B cell (primary cell): ENCODE measurements around the gene DCST2. TPM values are rescaled to one million over a fixed set of nuclear protein-coding genes. Genes with fewer than 3 reads are reported as not detected.

Source experiments
- ATAC-seq: fragments of 200-7000 bp; cut with Tn5 transposase; one replicate; pipeline ENCODE4 v1.10.0; 2021; ENCODE audit warnings: low read depth, mild to moderate bottlenecking, moderate number of reproducible peaks, moderate library complexity
- CTCF ChIA-PET: fragments of 350-600 bp; sonication (Branson Sonifier 250); formaldehyde crosslinking; loops from one replicate; lab custom pipeline; 2021; ENCODE audit warnings: antibody characterized with exemption, inconsistent platforms; lab: Charles Lee
- POLR2A ChIA-PET: fragments of 350-600 bp; sonication (Branson Sonifier 250); formaldehyde crosslinking; loops from one replicate; lab custom pipeline; 2021; ENCODE audit warnings: antibody characterized with exemption; lab: Charles Lee
- DNase-seq: peaks from one replicate; pipeline ENCODE4 v3.0.0; 2013
- H2AFZ ChIP-seq: 2 replicates; pipeline ENCODE4 v1.6.1; 2012; ENCODE audit warnings: mild to moderate bottlenecking, low read depth, low read length; ENCODE audit not compliant: insufficient read depth, poor library complexity, severe bottlenecking
- H3K27ac ChIP-seq, 2 donors: 1 replicate in 1 of 2; 2 replicates in 1 of 2; pipeline ENCODE4 v1.5.1; 2012 to 2013; ENCODE audit warnings: low read length in 2 of 2, mild to moderate bottlenecking in 2 of 2, moderate library complexity in 1 of 2
- H3K27me3 ChIP-seq, 4 experiments: fragments of 200-600 bp in 1 of 4; sonication (generic) in 1 of 4; replicated peaks in 1 of 4; 1 replicate in 2 of 4; 2 replicates in 2 of 4; pipeline versions ENCODE4 v1.6.1 to v1.7.0; 2013 to 2016; ENCODE audit warnings: low read length in 3 of 4, mild to moderate bottlenecking in 2 of 4, mixed read lengths in 1 of 4, moderate library complexity in 1 of 4; ENCODE audit not compliant: insufficient read depth in 4 of 4, control insufficient read depth in 3 of 4; ENCODE audit errors: control extremely low read depth in 1 of 4
- H3K36me3 ChIP-seq, 2 experiments: replicated peaks in 1 of 2; 1 replicate in 1 of 2; 2 replicates in 1 of 2; pipeline versions ENCODE4 v1.6.1 to v1.7.1; 2013; ENCODE audit warnings: low read length in 1 of 2; ENCODE audit not compliant: insufficient read depth in 2 of 2, control insufficient read depth in 1 of 2; ENCODE audit errors: control extremely low read depth in 1 of 2, extremely low read depth in 1 of 2
- H3K4me1 ChIP-seq, 2 donors: fragments of 200-600 bp in 1 of 2; sonication (generic) in 1 of 2; 1 replicate in 1 of 2; 2 replicates in 1 of 2; pipeline versions ENCODE4 v1.5.1 to v1.6.1; 2013 to 2017; ENCODE audit warnings: low read length in 2 of 2; ENCODE audit not compliant: control insufficient read depth in 2 of 2, insufficient read depth in 2 of 2
- H3K4me2 ChIP-seq: replicated peaks from 2 replicates; pipeline ENCODE3; 2012; ENCODE audit warnings: mild to moderate bottlenecking, low read depth, low read length; ENCODE audit not compliant: poor library complexity, severe bottlenecking
- H3K4me3 ChIP-seq, 5 experiments: fragments of 200-600 bp in 1 of 5; sonication (generic) in 1 of 5; 1 replicate in 3 of 5; 2 replicates in 2 of 5; pipeline versions ENCODE4 v1.5.1 to v1.7.0; 2011 to 2016; ENCODE audit warnings: low read length in 4 of 5, mild to moderate bottlenecking in 4 of 5, low read depth in 2 of 5, control low read depth in 1 of 5, moderate library complexity in 1 of 5; ENCODE audit not compliant: insufficient read depth in 1 of 5; ENCODE audit errors: control extremely low read depth in 1 of 5, extremely low read depth in 1 of 5
- H3K79me2 ChIP-seq: fragments of 200-600 bp; sonication (generic); one replicate; pipeline ENCODE4 v1.6.0; 2016; ENCODE audit warnings: low read length; ENCODE audit not compliant: control insufficient read depth, insufficient read depth
- H3K9ac ChIP-seq: fragments of 200-600 bp; sonication (generic); 2 replicates; pipeline ENCODE4 v1.6.1; 2017; ENCODE audit warnings: mild to moderate bottlenecking, low read length, moderate library complexity
- H3K9me3 ChIP-seq, 3 donors: one replicate each; pipeline versions ENCODE4 v1.6.1 to v1.7.1; 2013; ENCODE audit warnings: low read length in 2 of 3; ENCODE audit not compliant: control insufficient read depth in 2 of 3, insufficient read depth in 1 of 3; ENCODE audit errors: control extremely low read depth in 1 of 3
- H4K20me1 ChIP-seq: 2 replicates; pipeline ENCODE4 v1.6.0; 2012; ENCODE audit warnings: mild to moderate bottlenecking, low read length; ENCODE audit not compliant: insufficient read depth, control insufficient read depth, poor library complexity, severe bottlenecking
- H3K27ac Mint-ChIP-seq: one replicate; pipeline ENCODE4 v1.8.0; 2021; ENCODE audit warnings: mixed read lengths
- H3K27me3 Mint-ChIP-seq: one replicate; pipeline ENCODE4 v1.8.0; 2021; ENCODE audit warnings: mixed read lengths
- H3K4me1 Mint-ChIP-seq: one replicate; pipeline ENCODE4 v1.8.0; 2021; ENCODE audit warnings: mixed read lengths
- H3K4me3 Mint-ChIP-seq: one replicate; pipeline ENCODE4 v1.8.0; 2021; ENCODE audit warnings: mixed read lengths
- H3K9me3 Mint-ChIP-seq: one replicate; pipeline ENCODE4 v1.8.0; 2022; ENCODE audit warnings: mixed read lengths; ENCODE audit not compliant: insufficient read depth
- CTCF ChIP-seq: fragments of 200-600 bp; IDR thresholded peaks from one replicate; pipeline ENCODE4 v1.8.0; 2022; ENCODE audit warnings: antibody characterized with exemption, mild to moderate bottlenecking
- EZH2 ChIP-seq: IDR thresholded peaks from 2 replicates; pipeline ENCODE4 v1.6.1; 2012; ENCODE audit warnings: borderline replicate concordance, low read depth, mild to moderate bottlenecking, moderate library complexity, low read length; ENCODE audit not compliant: insufficient read depth, poor library complexity, severe bottlenecking
- WGBS: methylation state at CpG from one replicate; pipeline ENCODE4 v1.1.5; 2013; ENCODE audit warnings: missing lambda C conversion rate; ENCODE audit not compliant: insufficient coverage; 5-methylcytosine and 5-hydroxymethylcytosine counted together
- intact Hi-C: fragments of 100-400 bp; cut with micrococcal nuclease; formaldehyde crosslinking; loops from one replicate; pipeline ENCODE4 v1.10.0; 2022
- polyA plus RNA-seq: library from polyadenylated mRNA; depleted of rRNA; stranded (reverse); fragments of >200 nt; gene quantifications from 2 replicates; pipeline ENCODE4 v1.2.3, GENCODE V29; 2012
- total RNA-seq, 2 donors: library from RNA; stranded (reverse); fragments of 120-200 nt in 1 of 2; gene quantifications; 1 replicate in 1 of 2; 2 replicates in 1 of 2; pipeline versions ENCODE4 v1.2.3 to v1.2.4, GENCODE V29; 2013 to 2022

Gene DCST2
- total and polyA plus RNA-seq, 2 donors (not counting 1 experiment from before 2014, with no cell fraction given): 0.89 to 5.4 TPM

GRCh38 chr1:155073377-155074242 is 40.0 kb upstream of the DCST2 start:
- H3K27ac ChIP-seq: no peak overlapping the region
- H3K36me3 ChIP-seq: peaks cover 0 to 8% of the 10 kb centered on the region in 2 experiments
- no peak overlapping the region for H2AFZ ChIP-seq
- H3K9me3 ChIP-seq: no peaks in the 10 kb centered on the region
- CTCF ChIA-PET: interaction anchor here (1.1 to 4.0 kb wide), 4 partner anchors 9 to 29 kb away, joined by 3 to 32 read pairs (median 11); no protein-coding TSS in a partner anchor
- DNase-seq (no peak), ATAC-seq (no peak)
- peaks cover 14% of the 10 kb centered on the region for H4K20me1 ChIP-seq
- H3K9me3 Mint-ChIP-seq: no peaks in the 10 kb centered on the region
- TF ChIP-seq CTCF (no peak), EZH2 (no peak)
- H3K27me3 Mint-ChIP-seq: no peaks in the 10 kb centered on the region
- POLR2A ChIA-PET: no interaction called here
- H3K9ac ChIP-seq: no peak overlapping the region
- no peak overlapping the region for H3K4me3 ChIP-seq
- H3K79me2 ChIP-seq: no peaks in the 10 kb centered on the region
- 86% methylated on average over 3 of the region's 3 CpGs for WGBS
- peak overlapping the region; percentile 40 for H3K4me2 ChIP-seq
- no peak overlapping the region for H3K4me3 Mint-ChIP-seq
- no peaks in the 10 kb centered on the region for H3K27me3 ChIP-seq
- no peak overlapping the region for H3K27ac Mint-ChIP-seq
- peaks cover 45% of the 10 kb centered on the region for H3K4me1 Mint-ChIP-seq
- peaks cover 25 to 39% of the 10 kb centered on the region in 2 donors for H3K4me1 ChIP-seq
- intact Hi-C loops: no loop called here
